ENCODE data around the gene CCL18.

- TF ChIP-seq POLR2A (IDR thresholded peaks at IDR 0.05; ENCODE audit: low read depth, low read length), result no peak
- TF ChIP-seq JUNB (IDR thresholded peaks at IDR 0.05), result no peak
- TF ChIP-seq POLR2AphosphoS5 (IDR thresholded peaks at IDR 0.05; ENCODE audit: low read length), result no peak
- no peak for TF ChIP-seq CTCF (IDR thresholded peaks at IDR 0.05 in 2 of 3, conservative IDR thresholded peaks at IDR 0.05 in 1 of 3; ENCODE audit: control insufficient read depth in 2 of 3, extremely low read depth in 1 of 3, insufficient read depth in 1 of 3, low read depth in 3 of 3, low read length in 3 of 3)
- TF ChIP-seq YBX1 (IDR thresholded peaks at IDR 0.05), result no peak
- TF ChIP-seq ATF2 (IDR thresholded peaks at IDR 0.05; ENCODE audit: low read length), result no peak
- TF ChIP-seq SP1 (IDR thresholded peaks at IDR 0.05; ENCODE audit: low read depth, low read length), result no peak
Measured at GRCh38 chr17:36055921-36056520, 8.1 kb upstream of the CCL18 start.

Measured in GM12878 (cell line).